Activated T-helper 17 cell treated with anti-CD3 and anti-CD28 coated beads, Interleukin-2, amount 50 U/mL, for 72 hours (primary cell): Measurements from ENCODE around the gene ZFPL1. TPM values are rescaled to one million over a fixed set of nuclear protein-coding genes. Genes with fewer than 3 reads are reported as not detected.

Source experiments
- ATAC-seq: fragments of 150-1000 bp; cut with Tn5 transposase; replicated peaks from 2 replicates; pipeline ENCODE4 v1.10.0; 2021; ENCODE audit warnings: mild to moderate bottlenecking, moderate library complexity
- H3K27ac Mint-ChIP-seq: one replicate; pipeline ENCODE4 v1.8.0; 2022; ENCODE audit warnings: mixed read lengths
- H3K27me3 Mint-ChIP-seq: one replicate; pipeline ENCODE4 v1.8.0; 2022; ENCODE audit warnings: mixed read lengths
- H3K36me3 Mint-ChIP-seq: one replicate; pipeline ENCODE4 v1.8.0; 2022; ENCODE audit warnings: low read depth, mild to moderate bottlenecking, mixed read lengths
- H3K4me1 Mint-ChIP-seq: one replicate; pipeline ENCODE4 v1.8.0; 2022; ENCODE audit warnings: mixed read lengths
- H3K4me3 Mint-ChIP-seq: one replicate; pipeline ENCODE4 v1.8.0; 2022; ENCODE audit warnings: mild to moderate bottlenecking, mixed read lengths
- H3K9me3 Mint-ChIP-seq: one replicate; pipeline ENCODE4 v1.8.0; 2022; ENCODE audit warnings: mixed read lengths
- total RNA-seq, 2 donors: library from RNA; stranded (reverse); gene quantifications; one replicate each; pipeline ENCODE4 v1.2.3, GENCODE V29; 2022

The ZFPL1 gene
- total RNA-seq, 2 donors from 2014 or later, result 25.2 to 36.3 TPM

DNA sequence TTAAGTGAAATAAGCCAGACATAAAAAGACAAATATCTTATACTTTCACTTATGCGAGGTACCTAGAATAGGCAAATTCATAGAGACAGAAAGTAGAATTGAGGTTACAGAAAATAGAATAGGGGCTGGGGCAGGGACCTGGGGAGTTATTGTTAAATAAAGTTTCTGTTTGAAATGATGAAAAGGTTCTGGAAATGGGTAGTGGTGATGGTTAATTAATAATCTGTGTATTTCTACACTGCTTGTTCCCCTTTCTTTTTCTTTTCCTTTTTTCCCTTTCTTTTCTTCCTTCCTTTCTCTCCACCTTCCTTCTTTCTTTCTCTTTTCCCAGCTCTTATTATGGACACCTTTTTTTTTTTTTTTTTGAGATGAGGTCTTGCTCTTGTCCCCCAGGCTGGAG, 28.5 kb upstream of the ZFPL1 start:
- no peaks in the 10 kb centered on the region for H3K27me3 Mint-ChIP-seq
- no peaks in the 10 kb centered on the region for H3K36me3 Mint-ChIP-seq
- no peak overlapping the region for H3K27ac Mint-ChIP-seq
- no peak overlapping the region for H3K4me3 Mint-ChIP-seq
- no peak for ATAC-seq
- H3K4me1 Mint-ChIP-seq, result peaks cover 11% of the 10 kb centered on the region
- H3K9me3 Mint-ChIP-seq, result no peaks in the 10 kb centered on the region

DNA sequence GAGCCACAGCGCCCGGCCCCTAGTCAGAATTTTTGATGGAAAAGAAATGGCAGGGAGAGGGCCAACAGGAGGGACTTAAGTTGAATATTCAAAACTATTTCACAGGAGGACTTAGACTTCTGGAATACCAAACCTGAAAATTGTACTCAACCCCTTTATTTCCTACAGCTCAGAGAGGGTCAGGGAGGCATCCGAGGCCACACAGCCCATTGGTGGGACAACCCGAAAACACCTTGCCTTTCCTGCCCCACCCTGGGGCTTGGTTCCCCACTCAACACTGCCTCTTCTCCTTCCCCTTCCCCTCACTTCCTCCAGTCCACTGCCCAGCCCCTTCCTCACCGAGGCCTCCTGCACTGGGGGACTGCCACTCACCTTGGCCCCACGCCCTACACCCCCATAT, 27.0 kb upstream of the ZFPL1 start:
- no peaks in the 10 kb centered on the region for H3K9me3 Mint-ChIP-seq
- peaks cover 11% of the 10 kb centered on the region for H3K4me1 Mint-ChIP-seq
- no peak for ATAC-seq
- H3K27ac Mint-ChIP-seq, result no peak overlapping the region
- H3K4me3 Mint-ChIP-seq, result no peak overlapping the region
- no peaks in the 10 kb centered on the region for H3K27me3 Mint-ChIP-seq
- no peaks in the 10 kb centered on the region for H3K36me3 Mint-ChIP-seq

GRCh38 chr11:65057526-65057925, 26.5 kb upstream of the ZFPL1 start:
- no peaks in the 10 kb centered on the region for H3K36me3 Mint-ChIP-seq
- ATAC-seq, result no peak
- H3K9me3 Mint-ChIP-seq, result no peaks in the 10 kb centered on the region
- no peak overlapping the region for H3K27ac Mint-ChIP-seq
- peaks cover 11% of the 10 kb centered on the region for H3K4me1 Mint-ChIP-seq
- H3K27me3 Mint-ChIP-seq, result no peaks in the 10 kb centered on the region
- H3K4me3 Mint-ChIP-seq, result no peak overlapping the region

GRCh38 chr11:65058012-65058411, 26.0 kb upstream of the ZFPL1 start:
- Mint-ChIP-seq H3K9me3 (no peaks in the 10 kb centered on the region), H3K4me3 (no peak overlapping the region), H3K27me3 (no peaks in the 10 kb centered on the region), H3K36me3 (no peaks in the 10 kb centered on the region), H3K4me1 (peaks cover 11% of the 10 kb centered on the region), H3K27ac (no peak overlapping the region)
- ATAC-seq, result no peak

- Mint-ChIP-seq H3K4me1 (peaks cover 8% of the 10 kb centered on the region), H3K27me3 (no peaks in the 10 kb centered on the region), H3K4me3 (no peak within 1 kb of the TSS), H3K9me3 (no peaks in the 10 kb centered on the region), H3K27ac (no peak within 1 kb of the TSS), H3K36me3 (no peaks in the 10 kb centered on the region)
- no peak for ATAC-seq
Observed at GRCh38 chr11:65058419-65059054, 25.5 kb upstream of the ZFPL1 start, which contains the start of gene NAALADL1. Gene NAALADL1, minus strand, starts transcription at chr11:65058553. Its CDS starts 32 bp downstream, at chr11:65058521.

DNA sequence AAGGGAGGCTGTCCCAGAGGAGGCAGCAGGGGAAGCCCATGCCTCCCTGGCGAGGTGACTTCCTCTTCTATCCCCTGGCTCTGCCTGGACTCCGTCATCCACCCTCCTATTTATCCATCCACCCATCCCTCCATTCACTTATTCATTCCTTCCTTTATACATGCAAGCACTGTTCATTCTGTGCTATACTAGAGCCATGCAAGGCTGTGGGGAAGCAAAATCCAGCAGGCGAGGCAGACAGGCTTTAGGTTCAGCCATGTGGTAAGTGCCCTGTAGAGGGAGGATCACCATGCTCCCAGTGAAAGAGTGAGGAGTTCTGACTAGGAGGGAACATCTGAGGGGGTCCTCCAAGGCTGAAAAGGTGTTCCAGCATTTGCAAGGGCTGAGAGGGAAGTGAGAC, 24.5 kb upstream of the ZFPL1 start:
- Mint-ChIP-seq H3K9me3 (no peaks in the 10 kb centered on the region), H3K27me3 (no peaks in the 10 kb centered on the region), H3K4me1 (no peaks in the 10 kb centered on the region), H3K36me3 (no peaks in the 10 kb centered on the region), H3K4me3 (no peak overlapping the region), H3K27ac (no peak overlapping the region)
- ATAC-seq, result no peak

DNA sequence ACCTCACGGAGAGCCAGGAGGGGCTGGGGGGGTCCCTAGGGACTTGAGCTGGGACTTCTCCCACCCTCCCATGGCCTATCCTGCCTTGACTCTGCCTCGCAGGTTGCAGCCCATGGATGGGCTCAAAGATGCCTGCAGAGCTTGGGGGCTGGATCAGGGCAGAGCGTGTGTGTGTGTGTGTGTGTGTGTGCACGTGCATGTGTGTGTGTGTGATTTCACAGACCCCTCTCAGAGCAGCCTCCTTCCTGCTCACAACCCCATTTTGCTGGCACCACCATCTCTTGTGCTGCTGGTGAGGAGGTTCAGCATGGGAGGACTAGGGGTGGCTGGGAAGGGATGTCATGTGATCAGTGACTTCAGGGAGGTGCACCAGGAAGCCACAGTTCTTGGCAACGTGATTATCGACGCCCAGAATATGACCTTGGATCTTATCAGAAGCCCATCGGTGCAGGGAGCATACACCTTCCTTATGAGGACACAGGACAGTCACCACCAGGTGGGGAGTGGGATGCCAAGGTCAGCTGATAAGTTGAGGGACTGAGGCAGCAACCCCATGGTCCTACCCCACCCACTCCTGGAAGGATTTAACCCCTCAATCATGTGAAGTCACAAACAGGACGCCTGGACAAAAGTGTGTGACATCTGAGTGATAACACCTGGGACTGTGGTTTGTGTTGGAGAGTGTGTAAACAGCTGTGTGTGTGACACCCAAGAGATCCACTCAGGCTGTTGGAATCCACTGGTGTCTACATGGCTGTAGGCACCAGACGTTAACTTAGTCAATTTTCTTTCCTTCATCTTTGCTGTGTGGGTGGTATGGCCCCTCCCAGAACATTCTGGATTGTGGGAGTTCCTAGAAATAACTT, 23.8 kb upstream of the ZFPL1 start:
- H3K4me3 Mint-ChIP-seq, result no peak overlapping the region
- H3K4me1 Mint-ChIP-seq, result no peaks in the 10 kb centered on the region
- H3K9me3 Mint-ChIP-seq, result no peaks in the 10 kb centered on the region
- H3K27ac Mint-ChIP-seq, result no peak overlapping the region
- H3K36me3 Mint-ChIP-seq, result no peaks in the 10 kb centered on the region
- no peaks in the 10 kb centered on the region for H3K27me3 Mint-ChIP-seq
- ATAC-seq, result no peak

DNA sequence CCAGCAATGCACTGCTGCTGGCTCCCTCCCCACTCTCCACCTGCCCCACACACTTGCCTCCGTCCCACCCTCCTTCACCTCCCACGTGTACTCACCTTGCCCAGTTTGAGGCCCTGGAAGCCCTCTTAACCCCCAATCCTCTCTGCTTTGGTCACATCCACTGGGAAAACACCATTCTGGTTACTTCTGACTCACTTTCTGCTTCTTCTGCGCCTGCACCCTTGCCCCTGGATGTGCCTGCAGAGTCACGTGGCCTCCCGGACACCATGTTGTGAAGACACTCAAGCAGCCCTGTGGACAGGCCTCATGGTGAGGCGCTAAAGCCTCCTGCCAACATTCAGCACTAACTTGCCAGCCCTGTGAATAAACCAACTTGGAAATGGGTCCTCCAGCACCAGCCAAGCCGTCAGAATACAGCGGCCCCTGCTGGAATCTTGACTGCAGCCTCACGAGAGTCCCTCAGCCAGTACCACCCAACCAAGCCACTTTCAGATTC, 23.1 kb upstream of the ZFPL1 start:
- Mint-ChIP-seq H3K36me3 (no peaks in the 10 kb centered on the region), H3K27ac (no peak overlapping the region), H3K27me3 (no peaks in the 10 kb centered on the region), H3K4me1 (no peaks in the 10 kb centered on the region), H3K9me3 (no peaks in the 10 kb centered on the region), H3K4me3 (no peak overlapping the region)
- no peak for ATAC-seq

DNA sequence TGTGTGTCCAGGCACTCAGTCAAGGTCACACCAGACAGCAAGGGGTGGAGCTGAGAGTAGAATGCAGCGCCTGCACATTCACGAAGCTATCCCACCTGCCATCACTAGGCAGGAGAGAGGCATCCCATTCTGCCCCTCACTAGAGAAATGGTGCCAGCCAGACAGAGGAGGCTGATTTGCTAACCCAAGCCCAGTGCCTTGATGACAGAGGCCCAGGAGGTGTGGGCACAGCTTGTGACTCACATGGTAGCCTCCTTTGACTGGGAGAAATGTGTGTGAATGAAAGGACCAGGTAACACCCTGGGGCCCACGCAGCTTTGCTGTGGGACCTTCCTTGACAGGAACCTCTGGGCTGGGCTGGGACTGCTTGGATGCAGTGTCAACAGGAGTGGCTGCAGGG, 20.5 kb upstream of the ZFPL1 start:
- no peaks in the 10 kb centered on the region for H3K36me3 Mint-ChIP-seq
- H3K27ac Mint-ChIP-seq, result no peak overlapping the region
- no peak for ATAC-seq
- no peaks in the 10 kb centered on the region for H3K4me1 Mint-ChIP-seq
- no peak overlapping the region for H3K4me3 Mint-ChIP-seq
- no peaks in the 10 kb centered on the region for H3K27me3 Mint-ChIP-seq
- H3K9me3 Mint-ChIP-seq, result no peaks in the 10 kb centered on the region

DNA sequence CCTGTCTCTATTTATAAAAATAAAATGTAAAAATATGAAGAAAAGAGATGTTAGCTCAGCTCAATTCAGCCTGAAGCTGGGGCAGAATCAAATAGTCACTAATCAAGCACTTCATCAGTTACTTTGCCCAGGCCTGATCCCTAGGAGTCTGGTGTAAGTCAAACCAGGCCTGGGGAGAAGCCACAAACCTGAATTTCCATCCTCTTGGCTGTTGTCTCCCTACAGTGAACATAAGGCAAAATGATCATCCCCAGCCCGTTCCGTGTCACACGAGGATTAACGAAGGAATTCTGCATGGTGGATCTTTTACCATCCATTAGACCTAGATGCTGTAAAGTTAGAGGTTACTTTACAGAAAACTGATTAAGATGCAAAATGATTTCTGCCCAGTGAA, 19.2 kb upstream of the ZFPL1 start:
- no peak for ATAC-seq
- H3K9me3 Mint-ChIP-seq, result no peaks in the 10 kb centered on the region
- no peaks in the 10 kb centered on the region for H3K27me3 Mint-ChIP-seq
- H3K4me3 Mint-ChIP-seq, result no peak overlapping the region
- no peaks in the 10 kb centered on the region for H3K4me1 Mint-ChIP-seq
- H3K36me3 Mint-ChIP-seq, result no peaks in the 10 kb centered on the region
- H3K27ac Mint-ChIP-seq, result no peak overlapping the region

DNA sequence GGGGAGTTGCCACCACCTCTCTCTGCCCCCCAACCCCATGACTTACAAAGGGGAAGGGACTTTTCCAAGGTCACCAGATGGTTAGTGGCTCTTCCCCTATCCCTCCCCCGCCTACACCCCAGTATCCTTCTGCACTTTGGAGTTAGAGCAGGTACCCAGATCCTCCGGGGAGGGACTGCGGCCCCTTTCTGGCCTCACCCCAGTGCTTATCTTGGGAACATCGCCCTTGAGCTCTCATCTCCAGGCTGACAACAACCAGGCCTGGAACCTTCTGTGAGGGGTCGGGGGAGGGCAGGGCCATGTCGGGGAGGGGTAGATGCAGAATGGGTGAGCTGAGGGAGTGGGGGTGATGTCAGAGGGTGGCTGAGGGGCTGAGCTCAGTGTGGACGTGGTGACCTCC, 18.2 kb upstream of the ZFPL1 start:
- Mint-ChIP-seq H3K4me3 (no peak overlapping the region), H3K27ac (no peak overlapping the region), H3K9me3 (no peaks in the 10 kb centered on the region), H3K4me1 (no peaks in the 10 kb centered on the region), H3K36me3 (no peaks in the 10 kb centered on the region), H3K27me3 (no peaks in the 10 kb centered on the region)
- no peak for ATAC-seq

GRCh38 chr11:65066315-65066714, 17.7 kb upstream of the ZFPL1 start:
- H3K4me1 Mint-ChIP-seq, result no peaks in the 10 kb centered on the region
- H3K9me3 Mint-ChIP-seq, result no peaks in the 10 kb centered on the region
- ATAC-seq, result no peak
- no peak overlapping the region for H3K27ac Mint-ChIP-seq
- no peak overlapping the region for H3K4me3 Mint-ChIP-seq
- H3K36me3 Mint-ChIP-seq, result no peaks in the 10 kb centered on the region
- no peaks in the 10 kb centered on the region for H3K27me3 Mint-ChIP-seq

- no peaks in the 10 kb centered on the region for H3K36me3 Mint-ChIP-seq
- no peaks in the 10 kb centered on the region for H3K9me3 Mint-ChIP-seq
- no peak for ATAC-seq
- H3K4me3 Mint-ChIP-seq, result no peak overlapping the region
- H3K27ac Mint-ChIP-seq, result no peak overlapping the region
- no peaks in the 10 kb centered on the region for H3K4me1 Mint-ChIP-seq
- H3K27me3 Mint-ChIP-seq, result no peaks in the 10 kb centered on the region
Observed at GRCh38 chr11:65066805-65067291, 17.2 kb upstream of the ZFPL1 start.

DNA sequence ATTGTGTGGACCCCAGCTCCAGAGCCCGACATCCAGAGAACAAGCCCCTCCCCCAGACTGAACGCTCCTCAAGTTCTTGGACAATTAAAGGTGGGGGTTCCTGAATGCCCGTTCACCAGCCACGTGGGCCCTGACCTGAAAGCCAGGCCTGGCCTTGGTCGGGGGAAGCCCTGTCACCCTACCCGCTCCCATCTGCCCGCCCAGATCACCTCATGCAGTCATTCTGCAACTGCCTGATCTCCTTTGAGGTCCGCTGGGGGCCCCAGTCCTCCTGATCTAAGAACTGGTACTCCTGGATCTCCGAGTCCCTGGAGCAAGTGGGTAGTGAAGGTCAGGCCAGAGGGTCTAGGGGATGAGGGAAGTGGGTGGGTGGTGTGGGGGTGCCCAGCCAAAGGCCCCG, 16.6 kb upstream of the ZFPL1 start:
- H3K9me3 Mint-ChIP-seq, result no peaks in the 10 kb centered on the region
- no peak overlapping the region for H3K27ac Mint-ChIP-seq
- H3K4me3 Mint-ChIP-seq, result no peak overlapping the region
- no peaks in the 10 kb centered on the region for H3K4me1 Mint-ChIP-seq
- H3K27me3 Mint-ChIP-seq, result no peaks in the 10 kb centered on the region
- H3K36me3 Mint-ChIP-seq, result no peaks in the 10 kb centered on the region
- no peak for ATAC-seq

DNA sequence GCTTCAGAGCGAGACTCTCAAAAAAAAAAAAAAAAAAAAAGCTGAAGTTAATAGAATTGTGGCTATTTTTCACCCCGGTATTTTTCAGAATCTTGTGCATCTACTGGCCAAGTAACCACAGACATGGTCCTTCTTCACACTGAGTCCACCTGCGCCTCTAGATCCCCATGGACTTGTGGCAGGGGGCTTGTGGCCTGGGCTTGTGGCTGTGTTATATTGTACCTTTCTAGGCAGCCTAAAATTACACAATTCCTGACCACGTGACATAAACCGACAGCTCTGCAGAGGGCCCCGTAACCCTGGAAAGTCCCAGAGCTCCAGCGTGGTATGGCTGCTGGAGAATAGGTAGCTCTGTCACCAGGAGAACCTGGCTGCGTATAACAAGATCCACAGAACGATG, 14.8 kb upstream of the ZFPL1 start:
- Mint-ChIP-seq H3K4me1 (no peaks in the 10 kb centered on the region), H3K27ac (no peak overlapping the region)

More for the DNA sequence above, 14.8 kb upstream of the ZFPL1 start:
- no peak for ATAC-seq
- Mint-ChIP-seq H3K36me3 (no peaks in the 10 kb centered on the region), H3K4me3 (no peak overlapping the region), H3K9me3 (no peaks in the 10 kb centered on the region), H3K27me3 (no peaks in the 10 kb centered on the region)
